Measurements from ENCODE around the gene TBC1D7.

GRCh38 chr6:13373488-13373886 lies 45.1 kb upstream of the TBC1D7 start:
- TF ChIP-seq, protein P1, sequence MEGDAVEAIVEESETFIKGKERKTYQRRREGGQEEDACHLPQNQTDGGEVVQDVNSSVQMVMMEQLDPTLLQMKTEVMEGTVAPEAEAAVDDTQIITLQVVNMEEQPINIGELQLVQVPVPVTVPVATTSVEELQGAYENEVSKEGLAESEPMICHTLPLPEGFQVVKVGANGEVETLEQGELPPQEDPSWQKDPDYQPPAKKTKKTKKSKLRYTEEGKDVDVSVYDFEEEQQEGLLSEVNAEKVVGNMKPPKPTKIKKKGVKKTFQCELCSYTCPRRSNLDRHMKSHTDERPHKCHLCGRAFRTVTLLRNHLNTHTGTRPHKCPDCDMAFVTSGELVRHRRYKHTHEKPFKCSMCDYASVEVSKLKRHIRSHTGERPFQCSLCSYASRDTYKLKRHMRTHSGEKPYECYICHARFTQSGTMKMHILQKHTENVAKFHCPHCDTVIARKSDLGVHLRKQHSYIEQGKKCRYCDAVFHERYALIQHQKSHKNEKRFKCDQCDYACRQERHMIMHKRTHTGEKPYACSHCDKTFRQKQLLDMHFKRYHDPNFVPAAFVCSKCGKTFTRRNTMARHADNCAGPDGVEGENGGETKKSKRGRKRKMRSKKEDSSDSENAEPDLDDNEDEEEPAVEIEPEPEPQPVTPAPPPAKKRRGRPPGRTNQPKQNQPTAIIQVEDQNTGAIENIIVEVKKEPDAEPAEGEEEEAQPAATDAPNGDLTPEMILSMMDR (IDR thresholded peaks at IDR 0.05 in 2 of 3, conservative IDR thresholded peaks at IDR 0.05 in 1 of 3; ENCODE audit: control insufficient read depth in 2 of 3, extremely low read depth in 1 of 3, insufficient read depth in 1 of 3, low read depth in 3 of 3, low read length in 3 of 3): no peak
- TF ChIP-seq ZZZ3 (IDR thresholded peaks at IDR 0.05; ENCODE audit: control insufficient read depth, insufficient read length, low read depth): no peak

Measured in GM12878 (cell line).